ENCODE data around the gene AGK.
A peak's percentile ranks its signal among the peaks of the same experiment; 100 is the strongest.

Gene AGK

DNA sequence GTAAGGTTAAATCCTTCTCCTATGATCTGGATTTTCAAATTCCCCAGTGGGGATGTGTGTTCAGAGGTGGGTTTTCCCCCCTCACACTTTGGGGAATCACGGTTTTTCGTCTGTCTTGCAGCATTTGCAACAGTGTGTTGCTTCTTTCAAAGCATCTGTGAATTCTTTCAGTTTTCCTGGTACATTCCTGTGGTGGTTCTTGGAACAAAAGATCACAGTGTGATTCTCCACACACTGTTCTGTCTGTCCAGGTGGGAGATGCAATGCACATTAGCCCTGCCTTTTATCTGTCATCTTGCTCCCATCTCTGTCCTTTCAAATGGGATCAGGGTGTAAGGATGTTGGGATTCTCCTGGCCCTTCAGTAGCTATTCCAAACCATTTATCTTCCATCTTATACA is 11.8 kb downstream of the AGK start:
- H3K18ac ChIP-seq (ENCODE audit: low read length), result no peak overlapping the region
- H3K23ac ChIP-seq (ENCODE audit: low read length), result no peak overlapping the region
- H2AK5ac ChIP-seq (ENCODE audit: low read length), result no peak overlapping the region
- no peaks in the 10 kb centered on the region for H3K4me1 ChIP-seq (ENCODE audit: control insufficient read depth, low read depth, low read length)
- H3K9ac ChIP-seq (ENCODE audit: low read length), result no peak overlapping the region
- H3K4me2 ChIP-seq (ENCODE audit: low read length), result no peak overlapping the region
- no peak for DNase-seq
- H3K79me1 ChIP-seq (ENCODE audit: low read length), result peaks cover 1% of the 10 kb centered on the region
- H3K79me2 ChIP-seq (ENCODE audit: control insufficient read depth, insufficient read depth, low read length), result no peaks in the 10 kb centered on the region
- H3K36me3 ChIP-seq (ENCODE audit: control insufficient read depth, insufficient read depth, low read length), result no peaks in the 10 kb centered on the region
- no peak overlapping the region for H3K56ac ChIP-seq (ENCODE audit: low read length)
- H3K4ac ChIP-seq (ENCODE audit: low read depth, low read length), result no peak overlapping the region
- no peak overlapping the region for H4K5ac ChIP-seq (ENCODE audit: low read length)
- no peak overlapping the region for H3K4me3 ChIP-seq (ENCODE audit: low read length)
- H2BK120ac ChIP-seq (ENCODE audit: low read depth, low read length), result no peak overlapping the region
- H2BK15ac ChIP-seq (replicated peaks; ENCODE audit: low read depth), result no peak overlapping the region
- no peaks in the 10 kb centered on the region for H3K27me3 ChIP-seq (ENCODE audit: insufficient read depth, low read length, poor library complexity)
- no peak overlapping the region for H2BK5ac ChIP-seq (ENCODE audit: low read length)
- no peak overlapping the region for H3K27ac ChIP-seq (ENCODE audit: low read depth, low read length)
- no peak overlapping the region for H4K8ac ChIP-seq (ENCODE audit: low read depth, low read length)
- no CpG with 5 or more reads among the region's 2 CpGs for WGBS (ENCODE audit: extremely low coverage, insufficient coverage, low lambda C conversion rate)

DNA sequence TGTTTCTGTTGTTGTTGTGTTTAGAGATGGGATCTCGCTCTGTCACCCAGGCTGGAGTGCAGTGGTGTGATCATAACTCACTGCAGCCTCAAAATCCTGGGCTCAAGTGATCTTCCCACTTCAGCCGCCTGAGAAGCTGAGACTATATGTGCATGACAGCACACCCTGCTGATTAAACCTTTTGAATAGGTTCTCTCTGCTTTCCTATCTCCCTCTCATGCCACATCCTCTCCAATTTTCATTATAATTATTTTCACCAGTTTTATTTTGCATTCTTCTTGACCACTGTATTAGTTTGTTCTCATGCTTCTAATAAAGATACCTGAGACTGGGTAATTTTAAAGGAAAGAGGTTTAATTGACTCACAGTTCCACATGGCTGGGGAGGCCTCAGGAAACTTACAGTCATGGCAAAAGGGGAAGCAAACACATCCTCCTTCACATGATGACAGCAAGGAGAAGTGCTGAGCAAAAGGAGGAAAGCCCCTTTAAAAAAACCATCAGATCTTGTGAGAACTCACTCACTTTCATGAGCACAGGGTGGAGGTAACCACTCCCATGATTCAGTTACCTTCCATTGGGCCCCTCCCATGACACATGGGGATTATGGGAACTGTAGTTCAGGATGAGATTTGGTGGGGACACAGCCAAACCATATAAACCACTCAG is 12.9 kb downstream of the AGK start:
- Histone ChIP-seq H3K79me2 (ENCODE audit: control insufficient read depth, insufficient read depth, low read length) (no peaks in the 10 kb centered on the region), H2BK15ac (replicated peaks; ENCODE audit: low read depth) (no peak overlapping the region), H3K4me2 (ENCODE audit: low read length) (no peak overlapping the region), H3K36me3 (ENCODE audit: control insufficient read depth, insufficient read depth, low read length) (no peaks in the 10 kb centered on the region), H3K27ac (ENCODE audit: low read depth, low read length) (no peak overlapping the region), H3K56ac (ENCODE audit: low read length) (no peak overlapping the region), H3K4ac (ENCODE audit: low read depth, low read length) (no peak overlapping the region), H2BK120ac (ENCODE audit: low read depth, low read length) (no peak overlapping the region), H3K9ac (ENCODE audit: low read length) (no peak overlapping the region), H2BK5ac (ENCODE audit: low read length) (no peak overlapping the region), H4K5ac (ENCODE audit: low read length) (no peak overlapping the region), H3K4me1 (ENCODE audit: control insufficient read depth, low read depth, low read length) (no peaks in the 10 kb centered on the region), H3K79me1 (ENCODE audit: low read length) (peaks cover 1% of the 10 kb centered on the region), H3K4me3 (ENCODE audit: low read length) (no peak overlapping the region), H3K27me3 (ENCODE audit: insufficient read depth, low read length, poor library complexity) (no peaks in the 10 kb centered on the region), H3K18ac (ENCODE audit: low read length) (no peak overlapping the region), H2AK5ac (ENCODE audit: low read length) (no peak overlapping the region), H4K8ac (ENCODE audit: low read depth, low read length) (no peak overlapping the region), H3K23ac (ENCODE audit: low read length) (no peak overlapping the region)
- peak; percentile 48 for DNase-seq
- no CpG with 5 or more reads among the region's 2 CpGs for WGBS (ENCODE audit: extremely low coverage, insufficient coverage, low lambda C conversion rate)

DNA sequence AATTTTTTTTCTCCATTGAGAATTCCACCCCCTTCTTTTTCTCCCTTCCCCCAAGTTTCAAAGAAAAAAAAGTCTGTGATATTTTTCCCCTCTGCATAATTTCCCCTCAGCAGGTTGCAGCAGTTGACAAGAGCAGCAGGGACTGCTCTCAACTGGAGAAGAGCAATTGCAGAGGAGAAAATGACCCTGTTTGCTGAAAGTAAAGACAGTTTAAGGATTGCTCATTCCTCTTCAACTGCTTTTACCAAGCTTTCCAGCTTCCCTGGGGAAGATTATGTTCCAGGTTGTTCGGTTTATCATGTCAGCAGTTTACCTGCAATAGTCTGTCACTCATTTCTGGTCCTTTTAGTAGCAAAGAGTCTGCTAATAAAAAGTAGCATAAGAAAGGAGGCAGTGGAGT is 16.2 kb downstream of the AGK start:
- Histone ChIP-seq H2AK5ac (ENCODE audit: low read length) (no peak overlapping the region), H3K56ac (ENCODE audit: low read length) (no peak overlapping the region), H3K79me2 (ENCODE audit: control insufficient read depth, insufficient read depth, low read length) (no peaks in the 10 kb centered on the region), H3K18ac (ENCODE audit: low read length) (no peak overlapping the region), H3K79me1 (ENCODE audit: low read length) (peaks cover 1% of the 10 kb centered on the region), H2BK120ac (ENCODE audit: low read depth, low read length) (no peak overlapping the region), H3K36me3 (ENCODE audit: control insufficient read depth, insufficient read depth, low read length) (no peaks in the 10 kb centered on the region), H3K23ac (ENCODE audit: low read length) (no peak overlapping the region), H3K27me3 (ENCODE audit: insufficient read depth, low read length, poor library complexity) (no peaks in the 10 kb centered on the region), H3K4me2 (ENCODE audit: low read length) (no peak overlapping the region), H2BK15ac (replicated peaks; ENCODE audit: low read depth) (no peak overlapping the region), H4K8ac (ENCODE audit: low read depth, low read length) (no peak overlapping the region), H3K4me1 (ENCODE audit: control insufficient read depth, low read depth, low read length) (no peaks in the 10 kb centered on the region), H3K4ac (ENCODE audit: low read depth, low read length) (no peak overlapping the region), H3K9ac (ENCODE audit: low read length) (no peak overlapping the region), H3K27ac (ENCODE audit: low read depth, low read length) (no peak overlapping the region), H4K5ac (ENCODE audit: low read length) (no peak overlapping the region), H3K4me3 (ENCODE audit: low read length) (no peak overlapping the region), H2BK5ac (ENCODE audit: low read length) (no peak overlapping the region)
- WGBS (ENCODE audit: extremely low coverage, insufficient coverage, low lambda C conversion rate), result no CpG with 5 or more reads among the region's 1 CpG
- DNase-seq, result no peak

DNA sequence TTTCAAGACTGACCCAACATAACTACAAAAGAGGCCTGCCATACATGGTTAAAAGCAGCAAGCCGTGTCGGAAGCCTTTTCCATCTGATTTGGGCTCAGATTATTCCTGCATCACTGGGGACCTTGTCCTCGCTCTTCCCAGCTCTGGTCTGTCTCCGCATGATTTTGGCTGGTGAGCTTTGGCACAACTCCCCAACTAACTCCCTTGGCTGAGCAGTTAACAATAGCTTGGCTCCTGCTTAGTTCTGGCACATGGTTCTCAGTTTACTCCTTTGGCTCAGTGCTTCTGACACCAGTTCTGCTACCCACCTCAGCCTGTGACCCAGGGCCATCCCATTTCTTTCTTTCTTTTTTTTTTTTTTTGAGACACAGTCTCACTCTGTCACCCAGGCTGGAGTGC is 17.0 kb downstream of the AGK start:
- H3K4me1 ChIP-seq (ENCODE audit: control insufficient read depth, low read depth, low read length), result no peaks in the 10 kb centered on the region
- H2BK120ac ChIP-seq (ENCODE audit: low read depth, low read length), result no peak overlapping the region
- H3K4me2 ChIP-seq (ENCODE audit: low read length), result no peak overlapping the region
- H3K4ac ChIP-seq (ENCODE audit: low read depth, low read length), result no peak overlapping the region
- no peak overlapping the region for H3K4me3 ChIP-seq (ENCODE audit: low read length)
- no peak for DNase-seq
- H3K27ac ChIP-seq (ENCODE audit: low read depth, low read length), result no peak overlapping the region
- peaks cover 1% of the 10 kb centered on the region for H3K79me1 ChIP-seq (ENCODE audit: low read length)
- no peak overlapping the region for H3K9ac ChIP-seq (ENCODE audit: low read length)
- no peak overlapping the region for H4K8ac ChIP-seq (ENCODE audit: low read depth, low read length)
- H2BK15ac ChIP-seq (replicated peaks; ENCODE audit: low read depth), result no peak overlapping the region
- H3K27me3 ChIP-seq (ENCODE audit: insufficient read depth, low read length, poor library complexity), result no peaks in the 10 kb centered on the region
- no peaks in the 10 kb centered on the region for H3K36me3 ChIP-seq (ENCODE audit: control insufficient read depth, insufficient read depth, low read length)
- H2AK5ac ChIP-seq (ENCODE audit: low read length), result no peak overlapping the region
- H2BK5ac ChIP-seq (ENCODE audit: low read length), result no peak overlapping the region
- WGBS (ENCODE audit: extremely low coverage, insufficient coverage, low lambda C conversion rate), result no CpG with 5 or more reads among the region's 4 CpGs
- H3K79me2 ChIP-seq (ENCODE audit: control insufficient read depth, insufficient read depth, low read length), result no peaks in the 10 kb centered on the region
- H4K5ac ChIP-seq (ENCODE audit: low read length), result no peak overlapping the region
- H3K56ac ChIP-seq (ENCODE audit: low read length), result no peak overlapping the region
- H3K18ac ChIP-seq (ENCODE audit: low read length), result no peak overlapping the region
- H3K23ac ChIP-seq (ENCODE audit: low read length), result no peak overlapping the region

DNA sequence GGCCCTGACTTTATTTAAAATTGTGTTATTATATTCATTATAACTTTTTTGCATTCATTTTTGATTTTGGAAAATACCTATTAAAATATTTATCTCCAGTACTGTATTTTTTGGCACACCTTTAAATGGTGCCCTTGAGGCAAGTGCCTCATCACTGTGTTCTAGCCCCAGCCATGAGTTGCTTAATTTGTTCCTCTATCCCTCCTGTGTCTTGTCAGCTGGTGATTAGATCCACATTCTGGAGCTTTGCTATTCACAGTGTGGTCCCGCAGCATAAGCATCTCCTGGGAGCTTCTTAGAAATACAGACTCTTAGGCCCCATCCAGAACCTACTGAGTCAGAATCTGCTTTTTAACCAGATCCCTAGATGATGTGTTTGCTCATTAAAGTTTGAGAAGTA is 19.8 kb downstream of the AGK start:
- no peak overlapping the region for H3K9ac ChIP-seq (ENCODE audit: low read length)
- no peaks in the 10 kb centered on the region for H3K36me3 ChIP-seq (ENCODE audit: control insufficient read depth, insufficient read depth, low read length)
- no peak overlapping the region for H3K23ac ChIP-seq (ENCODE audit: low read length)
- no peak overlapping the region for H3K56ac ChIP-seq (ENCODE audit: low read length)
- peaks cover 4% of the 10 kb centered on the region for H3K79me1 ChIP-seq (ENCODE audit: low read length)
- no peak overlapping the region for H4K8ac ChIP-seq (ENCODE audit: low read depth, low read length)
- H3K27ac ChIP-seq (ENCODE audit: low read depth, low read length), result no peak overlapping the region
- no CpG with 5 or more reads among the region's 1 CpG for WGBS (ENCODE audit: extremely low coverage, insufficient coverage, low lambda C conversion rate)
- H4K5ac ChIP-seq (ENCODE audit: low read length), result no peak overlapping the region
- H2BK5ac ChIP-seq (ENCODE audit: low read length), result no peak overlapping the region
- H3K27me3 ChIP-seq (ENCODE audit: insufficient read depth, low read length, poor library complexity), result no peaks in the 10 kb centered on the region
- no peak overlapping the region for H2BK120ac ChIP-seq (ENCODE audit: low read depth, low read length)
- no peak overlapping the region for H3K18ac ChIP-seq (ENCODE audit: low read length)
- H2BK15ac ChIP-seq (replicated peaks; ENCODE audit: low read depth), result no peak overlapping the region
- no peak overlapping the region for H3K4me3 ChIP-seq (ENCODE audit: low read length)
- no peaks in the 10 kb centered on the region for H3K79me2 ChIP-seq (ENCODE audit: control insufficient read depth, insufficient read depth, low read length)
- no peak overlapping the region for H3K4me2 ChIP-seq (ENCODE audit: low read length)
- H3K4ac ChIP-seq (ENCODE audit: low read depth, low read length), result no peak overlapping the region
- no peak overlapping the region for H2AK5ac ChIP-seq (ENCODE audit: low read length)
- H3K4me1 ChIP-seq (ENCODE audit: control insufficient read depth, low read depth, low read length), result no peaks in the 10 kb centered on the region
- no peak for DNase-seq

DNA sequence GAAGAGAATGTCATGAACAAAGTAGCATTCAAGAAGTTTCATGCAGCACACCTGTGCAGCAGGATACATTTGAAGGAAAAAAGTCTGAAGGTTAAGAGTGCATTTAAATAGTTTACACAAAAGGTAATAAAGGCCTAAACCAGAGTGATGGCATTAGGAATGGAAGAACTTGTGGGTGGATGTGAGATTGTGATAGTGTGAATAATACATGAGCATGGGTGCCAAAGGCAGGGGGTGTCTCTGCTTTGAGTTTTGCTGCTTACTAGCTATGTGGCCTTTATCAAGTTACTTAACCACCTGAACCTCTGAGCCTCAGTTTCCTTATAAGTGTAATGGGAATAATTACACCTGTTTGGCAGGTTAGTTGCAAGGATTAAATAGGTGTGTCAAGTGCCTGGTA is 21.0 kb downstream of the AGK start:
- Histone ChIP-seq H4K5ac (ENCODE audit: low read length) (no peak overlapping the region), H3K27me3 (ENCODE audit: insufficient read depth, low read length, poor library complexity) (no peaks in the 10 kb centered on the region), H3K4me2 (ENCODE audit: low read length) (no peak overlapping the region), H3K27ac (ENCODE audit: low read depth, low read length) (no peak overlapping the region), H3K79me1 (ENCODE audit: low read length) (peaks cover 2% of the 10 kb centered on the region), H2BK120ac (ENCODE audit: low read depth, low read length) (no peak overlapping the region), H3K4me1 (ENCODE audit: control insufficient read depth, low read depth, low read length) (no peaks in the 10 kb centered on the region), H2BK15ac (replicated peaks; ENCODE audit: low read depth) (no peak overlapping the region), H2AK5ac (ENCODE audit: low read length) (no peak overlapping the region), H3K23ac (ENCODE audit: low read length) (no peak overlapping the region), H3K18ac (ENCODE audit: low read length) (no peak overlapping the region), H4K8ac (ENCODE audit: low read depth, low read length) (no peak overlapping the region), H3K4me3 (ENCODE audit: low read length) (no peak overlapping the region), H3K79me2 (ENCODE audit: control insufficient read depth, insufficient read depth, low read length) (no peaks in the 10 kb centered on the region), H3K4ac (ENCODE audit: low read depth, low read length) (no peak overlapping the region), H3K36me3 (ENCODE audit: control insufficient read depth, insufficient read depth, low read length) (no peaks in the 10 kb centered on the region), H2BK5ac (ENCODE audit: low read length) (no peak overlapping the region), H3K56ac (ENCODE audit: low read length) (no peak overlapping the region), H3K9ac (ENCODE audit: low read length) (no peak overlapping the region)
- DNase-seq, result no peak
